Subcutaneous abdominal adipose tissue (tissue), 5 donors: ENCODE results near the gene NOS1AP.

ENCODE experiments used
- H3K27ac ChIP-seq: one replicate; pipeline ENCODE4 v1.7.0; 2013; ENCODE audit warnings: low read depth, mild to moderate bottlenecking, inconsistent platforms, low read length, moderate library complexity
- H3K27me3 ChIP-seq, 5 donors: one replicate each; pipeline ENCODE4 v1.7.0; 2013; ENCODE audit warnings: low read length in 5 of 5, inconsistent platforms in 1 of 5; ENCODE audit not compliant: control insufficient read depth in 5 of 5, insufficient read depth in 4 of 5
- H3K36me3 ChIP-seq, 5 donors: one replicate each; pipeline ENCODE4 v1.7.0; 2013; ENCODE audit warnings: low read length in 5 of 5; ENCODE audit not compliant: control insufficient read depth in 5 of 5, insufficient read depth in 5 of 5
- H3K4me1 ChIP-seq, 5 donors: one replicate each; pipeline ENCODE4 v1.7.0; 2013; ENCODE audit warnings: low read length in 5 of 5, mild to moderate bottlenecking in 3 of 5, moderate library complexity in 1 of 5; ENCODE audit not compliant: control insufficient read depth in 5 of 5, insufficient read depth in 5 of 5
- H3K4me3 ChIP-seq, 5 donors: one replicate each; pipeline ENCODE4 v1.7.0; 2013; ENCODE audit warnings: low read length in 5 of 5, low read depth in 1 of 5
- H3K9ac ChIP-seq, 5 donors: one replicate each; pipeline ENCODE4 v1.7.0; 2013; ENCODE audit warnings: low read length in 5 of 5, mild to moderate bottlenecking in 4 of 5, moderate library complexity in 3 of 5
- H3K9me3 ChIP-seq, 5 donors: one replicate each; pipeline ENCODE4 v1.7.0; 2013; ENCODE audit warnings: low read length in 5 of 5; ENCODE audit not compliant: control insufficient read depth in 5 of 5
- donor health status: healthy.
- donor health status: healthy.
- donor health status: healthy.
- donor health status: healthy.
- donor health status: healthy.

NOS1AP gene

DNA sequence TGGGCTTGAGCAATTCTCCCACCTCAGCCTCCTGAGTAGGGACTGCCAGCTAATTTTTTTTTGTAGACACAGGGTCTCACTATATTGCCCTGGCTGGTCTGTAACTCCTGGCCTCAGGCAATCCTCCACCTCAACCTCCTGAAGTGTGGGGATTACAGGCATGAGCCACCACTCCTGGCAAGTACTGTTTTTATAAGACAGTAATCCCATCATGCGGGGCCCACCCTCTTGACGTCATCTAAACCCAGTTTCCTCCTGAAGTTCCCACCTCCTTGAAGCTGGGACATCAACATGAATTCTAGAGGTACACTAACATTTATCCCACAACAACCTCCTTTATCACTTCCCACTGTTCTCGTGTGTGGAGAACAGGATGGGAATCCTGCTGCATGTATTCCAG is 202.5 kb downstream of the NOS1AP start:
- no peaks in the 10 kb centered on the region for H3K9me3 ChIP-seq
- no peak overlapping the region for H3K27ac ChIP-seq
- no peaks in the 10 kb centered on the region for H3K36me3 ChIP-seq
- H3K4me1 ChIP-seq: no peaks in the 10 kb centered on the region
- no peak overlapping the region for H3K4me3 ChIP-seq
- no peak overlapping the region for H3K9ac ChIP-seq
- H3K27me3 ChIP-seq: no peaks in the 10 kb centered on the region

DNA sequence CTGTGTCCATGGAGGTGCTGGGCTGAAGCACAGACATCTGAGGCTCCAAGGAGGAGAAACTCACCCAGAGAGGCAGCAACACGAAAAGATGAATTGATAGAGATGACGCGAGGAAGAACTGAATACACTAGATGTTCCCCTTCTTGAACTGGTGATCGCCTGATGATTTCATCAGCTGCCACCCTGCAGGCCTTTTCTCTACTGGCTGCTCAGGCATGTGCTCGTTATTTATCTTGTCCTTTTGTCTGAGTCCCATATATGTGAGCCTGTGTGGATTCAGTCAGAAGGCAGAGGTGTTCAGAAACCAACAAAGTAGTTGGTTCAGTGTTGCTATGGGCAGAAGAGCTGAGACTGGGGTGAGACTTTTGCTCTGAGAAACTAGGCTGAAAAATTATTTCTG is 202.9 kb downstream of the NOS1AP start:
- Histone ChIP-seq H3K9ac (no peak overlapping the region), H3K36me3 (no peaks in the 10 kb centered on the region), H3K4me3 (no peak overlapping the region), H3K27me3 (no peaks in the 10 kb centered on the region), H3K9me3 (no peaks in the 10 kb centered on the region), H3K4me1 (no peaks in the 10 kb centered on the region), H3K27ac (no peak overlapping the region)

DNA sequence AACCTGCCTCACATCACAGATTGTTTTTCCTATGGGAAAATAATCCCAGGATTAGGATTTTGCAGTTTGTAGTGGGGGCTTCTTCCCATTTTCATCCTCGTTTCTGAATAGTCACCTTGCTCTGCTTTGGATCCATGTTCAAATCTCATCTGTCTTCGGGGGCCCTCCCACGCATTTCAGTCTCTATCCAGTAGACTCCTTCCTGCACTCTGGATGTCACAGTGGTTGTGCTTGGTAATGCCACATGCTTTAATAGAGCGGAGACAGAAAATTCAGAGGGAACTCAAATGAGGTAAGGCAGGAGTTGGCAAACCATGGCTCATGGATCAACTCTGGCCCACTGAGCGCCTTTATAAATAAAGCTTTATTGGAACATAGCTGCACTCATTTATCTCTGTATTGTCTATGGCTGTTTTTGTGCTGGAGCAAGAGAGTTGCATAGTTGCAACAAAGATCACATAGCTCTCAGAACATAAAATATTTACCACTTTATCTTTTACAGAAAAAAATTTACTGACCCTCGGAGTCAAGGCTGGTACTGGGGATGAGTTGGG is 206.2 kb downstream of the NOS1AP start:
- H3K9ac ChIP-seq: no peak overlapping the region
- no peaks in the 10 kb centered on the region for H3K4me1 ChIP-seq
- no peaks in the 10 kb centered on the region for H3K36me3 ChIP-seq
- H3K4me3 ChIP-seq: no peak overlapping the region
- no peaks in the 10 kb centered on the region for H3K27me3 ChIP-seq
- no peak overlapping the region for H3K27ac ChIP-seq
- H3K9me3 ChIP-seq: no peaks in the 10 kb centered on the region

DNA sequence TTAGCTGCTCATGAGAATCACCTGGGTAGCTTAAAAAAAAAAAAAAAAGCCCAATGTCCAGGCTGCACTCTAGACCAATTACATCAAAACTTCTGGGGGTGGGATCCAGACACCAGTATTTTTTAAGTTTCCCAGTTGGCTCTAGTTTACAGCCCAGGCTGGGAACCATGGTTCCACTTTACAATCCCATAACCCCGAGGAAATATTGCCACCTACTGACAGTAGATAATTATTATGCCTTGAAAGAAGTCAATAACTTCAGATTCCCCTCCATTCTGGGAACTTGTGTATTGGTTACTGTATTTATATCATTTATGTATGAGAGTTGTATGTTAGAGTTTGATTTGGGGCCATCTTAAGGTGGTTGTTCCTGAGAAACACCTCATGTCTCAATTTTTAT is 207.0 kb downstream of the NOS1AP start:
- Histone ChIP-seq H3K9me3 (no peaks in the 10 kb centered on the region), H3K27me3 (no peaks in the 10 kb centered on the region), H3K36me3 (no peaks in the 10 kb centered on the region), H3K4me1 (no peaks in the 10 kb centered on the region), H3K27ac (no peak overlapping the region), H3K9ac (no peak overlapping the region), H3K4me3 (no peak overlapping the region)

DNA sequence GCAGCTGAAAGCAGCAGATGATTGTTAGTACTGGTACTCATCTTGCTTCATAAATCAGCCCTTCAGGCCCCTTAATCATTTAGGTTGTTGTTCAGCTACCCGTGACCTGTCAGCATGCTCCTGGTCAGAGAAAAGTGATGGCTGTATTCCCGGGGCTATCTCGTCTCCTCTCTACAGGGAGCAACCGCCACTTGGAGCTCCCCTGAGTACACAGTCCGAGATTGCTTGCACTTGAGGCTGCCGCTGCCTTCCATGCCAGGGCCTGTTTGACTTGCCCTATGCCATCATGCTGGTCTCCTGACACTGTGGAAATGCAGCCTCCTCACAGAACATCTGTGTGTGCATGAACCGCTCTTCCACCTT is 209.6 kb downstream of the NOS1AP start:
- H3K27me3 ChIP-seq: no peaks in the 10 kb centered on the region
- no peaks in the 10 kb centered on the region for H3K9me3 ChIP-seq
- H3K4me3 ChIP-seq: no peak overlapping the region
- no peak overlapping the region for H3K9ac ChIP-seq
- peaks cover 0 to 3% (median 0%) of the 10 kb centered on the region in 5 donors for H3K4me1 ChIP-seq
- H3K27ac ChIP-seq: no peak overlapping the region
- H3K36me3 ChIP-seq: no peaks in the 10 kb centered on the region

DNA sequence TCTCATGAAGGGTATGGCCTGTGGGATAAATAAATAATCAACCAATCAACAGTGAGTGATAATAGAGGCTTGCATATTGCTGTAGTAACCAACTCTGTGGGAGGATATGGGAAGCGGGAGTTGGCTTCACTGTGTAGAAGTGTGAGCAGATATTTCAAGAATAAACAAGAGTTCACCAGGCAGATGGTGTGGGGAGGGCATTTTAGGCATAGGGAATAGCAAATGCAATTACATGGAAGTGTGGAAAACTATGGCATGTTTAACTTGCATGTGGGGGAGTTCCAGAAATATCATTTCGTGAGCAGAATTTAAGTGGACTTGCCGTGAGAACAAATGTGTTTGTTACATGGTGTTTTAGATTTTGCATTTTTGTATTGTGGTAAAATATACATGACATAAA is 211.9 kb downstream of the NOS1AP start:
- H3K4me3 ChIP-seq: no peak overlapping the region
- H3K27ac ChIP-seq: no peak overlapping the region
- peaks cover 0 to 3% (median 0%) of the 10 kb centered on the region in 5 donors for H3K4me1 ChIP-seq
- H3K36me3 ChIP-seq: no peaks in the 10 kb centered on the region
- H3K9me3 ChIP-seq: no peaks in the 10 kb centered on the region
- H3K9ac ChIP-seq: no peak overlapping the region
- H3K27me3 ChIP-seq: no peaks in the 10 kb centered on the region

DNA sequence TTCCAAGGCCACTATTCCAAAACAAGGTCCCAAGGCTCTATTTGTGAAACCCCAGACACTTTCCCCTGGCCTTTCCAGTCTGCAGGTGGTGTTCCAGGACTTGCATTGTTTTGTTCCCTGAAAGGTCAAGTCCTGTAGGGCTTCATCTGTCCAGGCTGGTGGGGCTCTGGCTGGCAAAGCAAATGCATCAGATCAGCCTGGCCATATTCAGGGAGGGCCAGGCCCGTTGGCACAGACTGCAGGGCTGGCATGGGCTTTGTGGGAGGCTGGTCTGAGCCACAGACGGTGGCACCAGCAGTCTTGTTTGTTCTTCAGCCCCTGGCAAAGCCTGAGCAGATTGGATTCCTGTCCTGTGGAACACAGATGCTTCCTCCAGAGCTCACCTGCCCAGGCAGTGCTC is 214.2 kb downstream of the NOS1AP start:
- H3K27ac ChIP-seq: no peak overlapping the region

DNA sequence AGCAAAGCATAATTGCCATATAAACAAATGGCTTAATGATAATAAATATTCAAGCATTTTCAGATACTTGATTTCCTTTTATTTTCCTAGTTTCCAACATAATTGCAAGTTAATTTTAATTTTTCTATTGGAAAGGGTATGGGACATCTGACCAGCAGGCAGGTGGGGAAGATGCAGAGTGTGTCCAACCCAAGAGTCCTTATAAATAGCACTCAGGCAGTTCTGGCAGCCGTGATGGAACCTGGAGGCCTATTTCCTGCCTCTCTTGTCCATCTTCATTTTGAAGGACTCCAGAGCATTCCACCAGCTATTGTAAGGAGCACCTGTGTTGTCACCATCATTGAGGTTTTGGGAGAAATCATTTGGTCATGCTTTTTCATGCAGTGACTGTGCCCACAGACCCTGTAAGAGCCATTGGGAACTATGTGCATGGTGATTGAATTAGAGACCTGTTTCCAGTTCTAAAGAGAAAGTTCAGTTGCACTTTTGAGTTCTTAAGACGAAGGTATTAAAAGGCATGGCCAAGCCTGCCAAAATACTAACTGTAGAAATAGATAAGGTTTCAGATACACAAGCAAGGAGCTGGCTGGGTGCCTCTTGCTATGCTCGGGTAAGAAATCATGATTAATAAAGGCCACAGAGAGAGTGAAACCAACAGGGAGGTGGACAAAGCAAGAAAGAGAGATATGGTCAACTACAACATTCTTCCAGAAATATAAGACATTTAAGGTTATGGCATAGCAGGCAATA is 214.9 kb downstream of the NOS1AP start:
- H3K9me3 ChIP-seq: no peaks in the 10 kb centered on the region
- H3K4me1 ChIP-seq: peaks cover 0 to 3% (median 0%) of the 10 kb centered on the region in 5 donors
- H3K27ac ChIP-seq: no peak overlapping the region
- H3K27me3 ChIP-seq: no peaks in the 10 kb centered on the region
- no peak overlapping the region for H3K9ac ChIP-seq
- no peak overlapping the region for H3K4me3 ChIP-seq
- no peaks in the 10 kb centered on the region for H3K36me3 ChIP-seq

More for the DNA sequence above, 214.2 kb downstream of the NOS1AP start:
- no peaks in the 10 kb centered on the region for H3K9me3 ChIP-seq
- no peaks in the 10 kb centered on the region for H3K36me3 ChIP-seq
- no peak overlapping the region for H3K9ac ChIP-seq
- no peak overlapping the region for H3K4me3 ChIP-seq
- no peaks in the 10 kb centered on the region for H3K27me3 ChIP-seq
- H3K4me1 ChIP-seq: peaks cover 0 to 3% (median 0%) of the 10 kb centered on the region in 5 donors

DNA sequence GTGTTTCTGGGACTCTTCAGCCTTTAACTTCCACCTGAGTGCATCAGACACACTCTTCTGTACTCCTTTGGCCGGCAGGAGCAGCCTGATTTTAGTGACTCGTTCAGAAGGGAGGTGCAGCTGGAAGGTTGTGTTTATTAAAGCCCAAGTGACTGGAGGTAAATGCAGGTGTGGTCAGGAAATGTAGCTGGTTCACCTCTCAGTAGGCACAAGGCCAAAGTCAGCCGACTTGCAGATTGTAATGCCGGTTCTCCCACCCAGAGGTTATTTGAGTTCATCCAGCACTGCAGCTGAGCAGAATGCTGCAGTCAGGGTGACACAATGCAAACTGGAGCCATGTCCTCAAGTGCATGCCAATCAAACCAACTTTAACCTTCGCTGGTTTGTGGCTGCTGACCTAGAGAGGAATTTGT is 215.7 kb downstream of the NOS1AP start:
- Histone ChIP-seq H3K9ac (no peak overlapping the region), H3K36me3 (no peaks in the 10 kb centered on the region), H3K4me3 (no peak overlapping the region), H3K27me3 (no peaks in the 10 kb centered on the region), H3K27ac (no peak overlapping the region), H3K4me1 (peaks cover 0 to 3% (median 0%) of the 10 kb centered on the region in 5 donors), H3K9me3 (no peaks in the 10 kb centered on the region)

DNA sequence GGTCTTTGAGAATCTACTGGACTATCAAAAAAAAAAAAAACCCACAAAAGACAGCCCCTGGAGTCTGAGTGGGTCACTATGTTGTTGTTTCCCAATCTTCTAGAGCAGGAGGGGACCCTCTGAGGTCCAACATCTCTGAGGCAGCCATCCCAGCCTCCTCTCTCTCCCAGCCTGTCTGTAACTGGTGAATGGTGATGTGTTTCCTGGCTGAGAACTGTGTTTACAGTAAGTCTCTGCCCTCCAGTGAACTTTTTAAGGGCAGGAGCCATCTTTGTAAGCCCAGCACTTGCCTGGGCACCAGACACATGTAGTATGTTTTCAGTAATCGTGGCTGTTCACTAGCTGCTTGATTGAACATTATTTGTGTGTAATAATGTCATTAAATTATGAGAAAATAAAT is 221.5 kb downstream of the NOS1AP start:
- Histone ChIP-seq H3K4me1 (no peaks in the 10 kb centered on the region), H3K9me3 (no peaks in the 10 kb centered on the region), H3K9ac (no peak overlapping the region), H3K27me3 (no peaks in the 10 kb centered on the region), H3K36me3 (no peaks in the 10 kb centered on the region), H3K4me3 (no peak overlapping the region), H3K27ac (no peak overlapping the region)
